Skeletal muscle satellite cell (primary cell): Measurements from ENCODE around the gene CTAGE4.
"Not testable (repeated sequence)": the region's sequence is repeated elsewhere in the genome, so short reads cannot be mapped to it uniquely, and the experiment has no call there.

Experiments
- H3K27me3 ChIP-seq: 2 replicates; pipeline ENCODE4 v1.7.0; 2013; ENCODE audit warnings: low read length; ENCODE audit not compliant: control insufficient read depth, insufficient read depth
- H3K36me3 ChIP-seq: 2 replicates; pipeline ENCODE4 v1.7.0; 2013; ENCODE audit warnings: mild to moderate bottlenecking, control low read depth, low read length; ENCODE audit not compliant: insufficient read depth
- H3K4me1 ChIP-seq: 2 replicates; pipeline ENCODE4 v1.7.0; 2013; ENCODE audit warnings: low read length; ENCODE audit not compliant: control insufficient read depth, insufficient read depth
- H3K4me2 ChIP-seq: 2 replicates; pipeline ENCODE4 v1.7.0; 2013; ENCODE audit warnings: mild to moderate bottlenecking, low read length
- H3K4me3 ChIP-seq: 2 replicates; pipeline ENCODE4 v1.7.0; 2013; ENCODE audit warnings: low read length
- H3K9ac ChIP-seq: 2 replicates; pipeline ENCODE4 v1.7.0; 2013; ENCODE audit warnings: mild to moderate bottlenecking, low read depth, low read length, moderate library complexity
- H3K9me3 ChIP-seq: replicated peaks from 2 replicates; pipeline ENCODE4 v1.7.0; 2013; ENCODE audit warnings: mild to moderate bottlenecking, control low read depth, low read length

CTAGE4 gene

GRCh38 chr7:144179165-144179479, 4.1 kb upstream of the CTAGE4 start:
- not testable (repeated sequence) for H3K27me3 ChIP-seq, H3K4me1 ChIP-seq, H3K4me2 ChIP-seq, H3K9me3 ChIP-seq, H3K36me3 ChIP-seq, H3K9ac ChIP-seq, H3K4me3 ChIP-seq

DNA sequence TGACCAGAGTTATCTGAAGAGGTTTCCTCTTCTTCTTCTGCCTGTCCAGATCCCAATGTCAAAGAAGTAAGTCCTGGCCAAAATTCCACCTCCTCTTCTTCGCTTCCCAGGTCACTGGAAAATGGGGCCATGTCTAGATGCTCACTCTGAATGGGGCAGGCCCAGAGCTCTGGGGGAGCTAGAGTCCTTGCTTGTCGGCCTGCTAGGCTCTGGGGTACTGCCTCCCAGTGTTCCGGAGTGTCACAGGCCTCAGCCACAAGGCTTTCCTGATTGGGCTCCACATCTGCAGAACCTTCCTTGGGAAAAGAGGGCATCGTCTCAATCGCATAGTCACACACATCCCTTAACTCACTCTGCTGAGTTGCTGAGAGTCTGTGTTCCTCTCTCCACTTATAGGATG, 4.6 kb downstream of the CTAGE4 start:
- not testable (repeated sequence) for H3K4me3 ChIP-seq, H3K36me3 ChIP-seq, H3K9me3 ChIP-seq, H3K9ac ChIP-seq, H3K4me2 ChIP-seq, H3K4me1 ChIP-seq, H3K27me3 ChIP-seq

DNA sequence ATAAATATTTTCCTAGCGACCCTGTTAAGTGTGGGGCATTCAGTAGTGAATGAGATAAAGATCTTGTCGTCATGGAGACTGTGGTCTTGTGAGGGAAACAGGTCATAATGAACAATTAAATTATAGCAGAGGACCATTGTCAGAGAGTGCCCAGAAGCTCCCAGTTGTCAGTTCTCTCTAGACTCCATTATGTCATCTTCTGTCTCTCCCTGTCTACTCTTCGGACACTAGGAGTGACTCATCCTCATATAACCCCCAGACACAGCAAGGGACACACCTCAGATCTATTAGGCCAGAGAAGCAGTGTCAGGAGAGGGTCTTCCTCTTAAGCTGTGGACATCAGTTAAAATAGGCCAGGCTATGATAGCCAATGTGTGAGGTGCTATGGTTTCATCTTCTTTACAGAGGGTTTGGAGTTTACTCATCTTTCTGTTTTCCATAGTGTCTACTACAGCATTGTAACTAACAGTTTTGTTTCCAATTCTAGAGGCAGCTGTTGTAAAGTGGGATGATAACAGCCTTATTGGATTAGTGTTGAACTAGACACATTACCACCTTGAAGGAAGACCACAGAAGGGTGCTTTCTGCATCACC, 5.4 kb downstream of the CTAGE4 start:
- not testable (repeated sequence) for H3K27me3 ChIP-seq, H3K9me3 ChIP-seq, H3K9ac ChIP-seq, H3K36me3 ChIP-seq, H3K4me3 ChIP-seq, H3K4me2 ChIP-seq, H3K4me1 ChIP-seq

DNA sequence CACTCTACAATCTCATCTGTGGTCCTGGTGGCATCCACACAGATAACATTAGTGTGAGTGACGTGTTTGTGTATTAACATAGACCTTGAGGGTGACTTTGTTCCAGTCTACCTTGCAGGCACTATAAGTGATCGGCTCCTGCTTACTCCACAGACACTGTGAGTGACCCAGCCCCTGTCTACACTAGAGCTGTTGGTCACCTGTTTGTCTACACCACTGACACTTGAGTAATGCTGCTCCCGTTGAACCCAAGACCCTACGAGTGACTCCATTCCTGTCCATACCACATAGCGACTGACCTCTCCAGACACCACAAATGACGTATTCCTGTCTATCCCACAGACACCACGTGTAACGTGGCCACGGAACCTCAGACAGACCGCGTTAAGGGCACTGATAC, 10.5 kb downstream of the CTAGE4 start:
- not testable (repeated sequence) for H3K4me2 ChIP-seq, H3K36me3 ChIP-seq, H3K9ac ChIP-seq, H3K27me3 ChIP-seq, H3K9me3 ChIP-seq, H3K4me3 ChIP-seq, H3K4me1 ChIP-seq

DNA sequence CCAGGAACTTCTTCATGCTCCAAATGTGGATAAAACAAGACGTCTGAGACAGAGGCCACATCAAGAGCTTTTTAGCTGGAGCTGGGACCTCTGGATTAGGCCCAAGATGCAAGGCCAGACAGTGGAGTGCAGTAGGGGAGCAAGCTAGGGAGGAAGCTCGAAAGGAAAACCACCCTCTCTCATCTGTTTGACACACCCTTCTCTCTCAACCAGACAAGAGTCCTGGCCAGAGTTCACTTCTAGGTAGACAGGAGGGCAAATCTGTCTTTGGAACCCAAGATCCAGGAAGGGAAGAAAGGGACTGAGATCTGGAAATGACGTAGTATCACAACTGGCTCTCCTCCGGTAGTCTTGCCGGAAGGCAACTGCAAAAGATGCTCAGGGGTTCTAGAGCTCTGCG, 11.2 kb downstream of the CTAGE4 start:
- not testable (repeated sequence) for H3K9me3 ChIP-seq, H3K36me3 ChIP-seq, H3K4me3 ChIP-seq, H3K4me2 ChIP-seq, H3K9ac ChIP-seq, H3K4me1 ChIP-seq, H3K27me3 ChIP-seq

DNA sequence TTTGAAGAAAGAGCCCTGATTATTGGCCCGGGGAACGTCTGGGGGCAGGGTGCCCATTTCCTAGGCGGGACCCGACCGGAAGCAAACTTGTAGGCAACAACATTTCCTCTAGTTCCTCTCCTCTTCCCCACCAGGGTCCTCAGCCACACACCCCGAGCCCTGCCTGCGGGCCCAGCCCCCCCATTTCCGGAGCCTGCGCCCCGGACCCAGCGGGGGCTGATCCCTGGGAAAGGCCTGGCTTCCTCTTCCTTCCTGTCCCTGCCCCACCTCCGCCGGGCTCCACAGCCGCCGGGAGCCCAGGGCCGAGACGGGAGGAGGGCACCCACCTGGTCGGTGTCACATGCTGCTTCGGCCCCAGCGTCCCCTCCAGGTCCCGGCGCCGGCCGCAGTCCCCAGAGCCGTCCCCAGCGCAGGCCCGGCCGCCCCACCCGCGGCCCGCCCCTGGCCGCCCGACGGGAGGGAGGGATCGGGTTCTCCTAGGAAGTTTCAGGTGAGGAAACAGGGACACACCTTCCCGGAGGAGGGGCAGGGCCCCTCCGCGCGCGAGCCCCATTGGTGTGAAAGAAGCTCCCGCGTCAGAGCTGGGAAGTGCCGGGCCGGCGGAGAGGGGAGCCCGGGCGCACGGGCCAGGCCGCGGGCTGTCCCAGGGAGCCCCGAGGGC, 12.1 kb downstream of the CTAGE4 start, which contains the start of gene ARHGEF35:
TSS of gene ARHGEF35 (minus strand) at position 622 of the 661 bp plus-strand sequence. CDS start 7,450 bp downstream, outside the sequence.
- H3K9me3 ChIP-seq, H3K4me3 ChIP-seq, H3K36me3 ChIP-seq, H3K9ac ChIP-seq, H3K4me2 ChIP-seq, H3K4me1 ChIP-seq, H3K27me3 ChIP-seq: not testable (repeated sequence)

DNA sequence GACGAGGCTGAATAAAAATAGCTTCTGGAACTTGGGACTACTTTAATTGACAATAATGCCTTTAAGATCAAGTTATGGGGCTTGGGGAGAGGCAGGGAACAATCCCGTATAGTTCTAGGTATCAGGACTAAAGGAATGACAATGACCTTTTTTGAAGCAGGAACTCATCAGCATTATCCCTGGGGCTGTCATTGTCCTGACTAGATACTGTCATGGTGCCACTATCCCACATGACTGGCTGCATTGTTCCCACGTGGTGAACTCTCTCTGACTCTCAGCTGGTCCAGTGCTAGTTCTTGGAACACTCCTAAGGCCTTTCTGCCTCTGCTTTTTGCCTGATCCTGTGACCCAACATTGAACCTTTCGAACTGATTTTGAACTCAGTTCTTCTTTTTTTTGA, 15.7 kb downstream of the CTAGE4 start:
- H3K27me3 ChIP-seq, H3K36me3 ChIP-seq, H3K4me1 ChIP-seq, H3K4me2 ChIP-seq, H3K9me3 ChIP-seq, H3K4me3 ChIP-seq, H3K9ac ChIP-seq: not testable (repeated sequence)

DNA sequence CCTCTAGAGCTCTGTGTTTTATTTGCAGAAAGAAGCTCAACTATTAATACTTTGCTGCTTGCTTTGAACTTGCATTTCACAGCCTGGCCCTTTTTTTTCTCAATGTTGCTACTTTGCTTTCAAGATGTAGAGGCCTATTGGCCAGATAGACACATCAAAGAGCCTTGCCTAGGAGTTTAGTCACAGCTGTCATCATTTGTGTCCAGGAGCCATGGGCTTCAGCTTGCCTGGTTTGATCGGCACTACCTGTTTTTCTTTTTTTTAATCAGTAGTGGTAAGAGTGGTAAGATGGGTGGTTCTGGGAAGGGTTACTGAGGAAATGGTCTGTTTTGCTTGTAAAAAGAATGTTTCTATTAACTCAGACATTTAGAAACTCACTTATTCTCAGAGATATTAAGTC, 18.7 kb downstream of the CTAGE4 start:
- H3K36me3 ChIP-seq, H3K4me1 ChIP-seq, H3K9ac ChIP-seq, H3K27me3 ChIP-seq, H3K4me2 ChIP-seq, H3K4me3 ChIP-seq, H3K9me3 ChIP-seq: not testable (repeated sequence)

DNA sequence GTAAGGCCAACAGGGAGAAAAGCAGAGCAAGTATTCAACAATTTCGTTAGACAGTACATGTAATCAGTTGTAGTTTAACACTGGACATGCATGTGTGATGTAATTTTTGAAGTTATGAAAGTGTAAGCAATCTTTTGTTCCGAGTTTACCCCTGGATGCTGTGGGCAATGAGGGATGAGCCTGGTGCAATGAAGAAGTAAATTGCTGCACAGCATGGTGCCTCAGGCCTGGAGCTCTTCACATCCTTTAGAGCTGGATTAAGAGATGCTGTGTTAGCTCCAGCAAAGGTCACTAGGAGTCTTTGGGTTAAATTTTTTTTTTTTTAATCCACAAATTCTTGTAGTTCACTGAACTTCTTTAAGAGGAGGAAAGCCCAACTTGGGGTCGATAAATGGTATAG, 19.8 kb downstream of the CTAGE4 start:
- not testable (repeated sequence) for H3K9me3 ChIP-seq

GRCh38 chr7:144205306-144205705, 22.0 kb downstream of the CTAGE4 start:
- H3K4me2 ChIP-seq, H3K27me3 ChIP-seq, H3K9ac ChIP-seq, H3K4me1 ChIP-seq, H3K36me3 ChIP-seq, H3K4me3 ChIP-seq, H3K9me3 ChIP-seq: not testable (repeated sequence)

More for the DNA sequence above, 19.8 kb downstream of the CTAGE4 start:
- H3K9ac ChIP-seq, H3K27me3 ChIP-seq, H3K4me1 ChIP-seq, H3K4me3 ChIP-seq, H3K36me3 ChIP-seq, H3K4me2 ChIP-seq: not testable (repeated sequence)

- not testable (repeated sequence) for H3K4me1 ChIP-seq, H3K4me3 ChIP-seq, H3K27me3 ChIP-seq, H3K9ac ChIP-seq, H3K36me3 ChIP-seq, H3K4me2 ChIP-seq, H3K9me3 ChIP-seq
Measured at GRCh38 chr7:144217200-144217599, 33.9 kb downstream of the CTAGE4 start.

DNA sequence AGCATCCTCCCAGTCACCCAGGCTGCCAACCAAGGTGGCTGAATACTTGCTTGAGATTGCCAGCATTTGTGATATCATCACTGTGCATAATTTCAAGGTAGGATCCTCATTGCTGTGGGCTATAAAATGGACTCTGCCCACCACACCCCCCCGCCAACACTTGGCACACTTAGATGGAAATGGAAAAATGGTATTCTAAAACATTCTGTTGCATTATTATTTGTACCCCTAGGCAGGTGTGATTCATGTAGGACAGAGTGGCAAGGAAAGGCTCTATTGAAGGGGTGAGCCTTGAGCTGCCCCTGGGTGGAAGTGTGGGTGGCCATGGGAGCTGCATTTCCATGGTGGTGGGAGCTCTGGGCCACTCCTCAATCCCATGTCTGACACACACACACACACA, 35.3 kb downstream of the CTAGE4 start:
- H3K4me2 ChIP-seq, H3K9ac ChIP-seq, H3K4me3 ChIP-seq, H3K9me3 ChIP-seq, H3K27me3 ChIP-seq, H3K36me3 ChIP-seq, H3K4me1 ChIP-seq: not testable (repeated sequence)
